ENCODE results near the gene ZC3H13. TPM values are rescaled to one million over a fixed set of nuclear protein-coding genes. Genes with fewer than 3 reads are reported as not detected.

The ZC3H13 gene
- polyA plus RNA-seq, 6 donors from 2014 or later, result 20.3 to 42.2 (median 29.0) TPM

DNA sequence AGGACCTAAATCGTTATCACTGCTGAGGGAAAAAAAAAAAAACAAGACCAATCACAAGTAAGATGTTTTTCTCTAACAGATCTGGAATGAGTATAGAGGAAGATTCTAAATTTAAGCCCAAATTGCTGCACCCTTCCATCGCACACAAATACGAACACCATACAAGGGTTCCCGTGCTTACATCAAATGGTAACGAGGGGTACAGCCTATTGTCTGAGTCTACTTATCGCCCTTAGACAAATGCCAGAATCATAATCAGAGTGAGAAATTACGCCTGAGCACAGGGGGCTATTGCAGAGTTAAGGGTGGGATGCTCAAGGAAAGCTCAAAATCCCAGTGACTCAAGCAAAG is 603 bp downstream of the ZC3H13 start:
- peak overlapping the region; percentile 90 to 99 (median 96) for H3K4me3 Mint-ChIP-seq
- peak overlapping the region; percentile 95 to 99 (median 98) for H3K27ac Mint-ChIP-seq
- H3K27me3 Mint-ChIP-seq, result peaks cover 11 to 12% (median 11%) of the 10 kb centered on the region in 3 donors
- H3K4me1 Mint-ChIP-seq, result peaks cover 21 to 43% (median 26%) of the 10 kb centered on the region in 3 donors
- ATAC-seq (ENCODE audit: low read depth in 2 of 2), result peak; percentile 7 to 18
- peaks cover 0 to 4% of the 10 kb centered on the region in 2 donors for H3K36me3 Mint-ChIP-seq
- H3K9me3 Mint-ChIP-seq, result no peaks in the 10 kb centered on the region
- no peak for DNase-seq

DNA sequence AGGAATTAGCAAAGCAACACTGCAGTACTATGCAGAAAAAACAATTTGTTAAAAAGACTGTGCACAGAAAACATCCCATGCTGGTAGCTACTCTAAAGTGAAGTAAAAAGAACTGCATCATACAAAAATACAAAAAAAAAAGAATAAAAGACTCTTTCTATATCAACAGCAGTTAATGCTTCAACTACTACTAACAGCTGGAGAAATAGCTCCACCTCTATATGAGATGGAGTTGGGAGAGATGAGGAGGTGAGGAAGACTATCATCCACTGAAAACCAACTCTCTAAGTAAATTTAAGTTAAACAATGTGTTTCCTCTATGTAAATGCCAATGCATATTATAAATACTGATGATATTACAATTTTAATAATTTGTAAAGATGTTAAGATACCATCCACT is 1.8 kb downstream of the ZC3H13 start:
- Mint-ChIP-seq H3K9me3 (no peaks in the 10 kb centered on the region), H3K4me1 (peaks cover 21 to 43% (median 26%) of the 10 kb centered on the region in 3 donors), H3K27ac (peak overlapping the region in 1 of 6 donors; percentile 83), H3K4me3 (peak overlapping the region in 4 of 8 donors; percentile 6 to 90 (median 18)), H3K27me3 (peaks cover 0 to 3% (median 0%) of the 10 kb centered on the region in 3 donors), H3K36me3 (no peaks in the 10 kb centered on the region)
- DNase-seq (no peak), ATAC-seq (ENCODE audit: low read depth in 2 of 2) (no peak)

DNA sequence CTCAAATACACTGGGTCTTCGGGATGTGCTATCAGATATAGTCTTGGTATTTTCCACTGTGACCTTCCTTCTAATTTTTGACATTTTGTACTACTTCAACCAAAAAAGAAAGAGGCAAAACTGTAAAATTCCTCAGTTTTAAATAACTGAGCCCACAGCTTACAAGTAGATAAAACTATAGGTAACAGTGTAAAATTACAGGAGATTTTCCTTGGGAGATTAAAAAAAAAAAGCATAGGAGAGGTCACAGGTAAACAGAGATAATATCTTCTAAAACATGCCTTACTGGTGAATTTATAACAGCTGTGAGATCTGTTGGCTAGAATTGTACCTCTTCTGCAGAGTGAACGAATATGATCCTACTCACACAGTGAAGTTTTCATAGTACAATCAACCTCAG is 7.1 kb downstream of the ZC3H13 start:
- H3K27ac Mint-ChIP-seq, result no peak overlapping the region
- no peak overlapping the region for H3K4me3 Mint-ChIP-seq
- no peak for ATAC-seq (ENCODE audit: low read depth in 2 of 2)
- no peaks in the 10 kb centered on the region for H3K9me3 Mint-ChIP-seq
- H3K4me1 Mint-ChIP-seq, result peaks cover 10 to 24% (median 12%) of the 10 kb centered on the region in 3 donors
- H3K36me3 Mint-ChIP-seq, result no peaks in the 10 kb centered on the region
- DNase-seq, result no peak
- H3K27me3 Mint-ChIP-seq, result no peaks in the 10 kb centered on the region

- no peak for ATAC-seq (ENCODE audit: low read depth in 2 of 2)
- Mint-ChIP-seq H3K27me3 (no peaks in the 10 kb centered on the region), H3K9me3 (no peaks in the 10 kb centered on the region), H3K4me3 (no peak overlapping the region), H3K36me3 (no peaks in the 10 kb centered on the region), H3K4me1 (peaks cover 7 to 12% (median 11%) of the 10 kb centered on the region in 3 donors), H3K27ac (no peak overlapping the region)
- no peak for DNase-seq
These were observed 8.9 kb downstream of the ZC3H13 start for GRCh38 chr13:46043647-46044046.

DNA sequence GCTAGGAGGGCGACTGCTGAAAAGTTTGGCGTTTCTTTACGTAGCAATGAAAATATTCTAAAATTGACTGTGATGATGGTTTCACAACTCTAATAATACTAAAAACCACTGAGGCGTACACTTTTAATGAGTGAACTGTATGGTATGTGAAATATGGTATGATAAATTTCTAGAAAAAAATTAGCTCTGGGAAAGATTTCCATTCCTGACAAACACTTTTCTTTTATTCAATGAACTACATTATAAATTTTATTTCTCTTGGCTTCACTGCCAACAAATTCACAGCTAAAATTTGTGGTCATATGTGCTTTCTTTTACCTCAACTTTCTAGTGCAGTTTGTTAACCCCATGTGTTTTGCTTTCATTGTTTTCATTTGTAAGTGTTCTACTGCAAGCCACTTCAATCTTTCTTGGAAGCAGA is 11.1 kb downstream of the ZC3H13 start:
- no peak overlapping the region for H3K4me3 Mint-ChIP-seq
- no peaks in the 10 kb centered on the region for H3K27me3 Mint-ChIP-seq
- DNase-seq (no peak), ATAC-seq (ENCODE audit: low read depth in 2 of 2) (no peak)
- H3K4me1 Mint-ChIP-seq, result peaks cover 6 to 10% (median 7%) of the 10 kb centered on the region in 3 donors
- H3K36me3 Mint-ChIP-seq, result peaks cover 8 to 9% of the 10 kb centered on the region in 2 donors
- no peaks in the 10 kb centered on the region for H3K9me3 Mint-ChIP-seq
- no peak overlapping the region for H3K27ac Mint-ChIP-seq

- H3K4me1 Mint-ChIP-seq, result peaks cover 6 to 10% (median 7%) of the 10 kb centered on the region in 3 donors
- H3K4me3 Mint-ChIP-seq, result no peak overlapping the region
- no peak for DNase-seq
- H3K9me3 Mint-ChIP-seq, result no peaks in the 10 kb centered on the region
- H3K27me3 Mint-ChIP-seq, result no peaks in the 10 kb centered on the region
- peak overlapping the region in 1 of 6 donors; percentile 53 for H3K27ac Mint-ChIP-seq
- H3K36me3 Mint-ChIP-seq, result peaks cover 14 to 15% of the 10 kb centered on the region in 2 donors
- no peak for ATAC-seq (ENCODE audit: low read depth in 2 of 2)
These were observed 11.8 kb downstream of the ZC3H13 start for GRCh38 chr13:46040763-46041162.

DNA sequence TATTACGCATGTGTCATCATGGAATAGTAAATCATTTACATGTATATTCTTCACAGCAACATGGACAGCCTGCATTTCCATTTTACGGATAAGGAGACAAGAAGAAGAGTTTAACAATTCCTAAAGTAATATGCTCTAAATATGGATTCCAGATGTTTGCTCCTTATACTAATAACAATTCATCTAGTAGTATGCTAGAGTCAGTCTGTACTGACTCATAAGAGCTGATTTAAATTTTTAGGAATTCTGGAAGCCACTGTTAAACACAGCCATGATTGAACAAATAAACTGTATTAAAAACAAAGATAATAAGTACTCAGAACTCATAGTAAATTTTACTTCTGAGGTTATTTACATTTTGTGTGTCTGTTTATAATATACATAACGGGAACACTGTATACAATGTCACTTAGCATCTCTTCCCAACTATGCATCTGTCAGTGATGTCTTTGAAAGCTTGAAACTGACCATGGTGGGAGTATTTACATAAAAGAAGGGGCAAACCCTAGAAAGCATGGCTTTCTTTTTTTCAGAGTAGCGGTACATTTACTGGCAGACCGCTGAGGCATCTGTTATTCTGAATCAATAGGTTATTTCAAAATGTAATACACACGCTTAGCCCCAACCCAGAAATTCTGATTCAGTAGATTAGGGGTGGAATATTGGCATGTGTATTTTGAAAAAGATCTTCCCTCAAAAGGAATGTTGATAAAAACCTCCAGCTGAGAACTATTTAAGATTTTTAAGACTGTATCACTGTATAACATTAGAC is 12.9 kb downstream of the ZC3H13 start:
- ATAC-seq (ENCODE audit: low read depth in 2 of 2) (no peak), DNase-seq (no peak)
- Mint-ChIP-seq H3K27ac (no peak overlapping the region), H3K9me3 (no peaks in the 10 kb centered on the region), H3K27me3 (no peaks in the 10 kb centered on the region), H3K4me1 (peaks cover 3 to 6% (median 6%) of the 10 kb centered on the region in 3 donors), H3K36me3 (peaks cover 23% of the 10 kb centered on the region in 2 donors), H3K4me3 (no peak overlapping the region)

GRCh38 chr13:46038296-46038695 is 14.2 kb downstream of the ZC3H13 start:
- Mint-ChIP-seq H3K9me3 (no peaks in the 10 kb centered on the region), H3K27ac (peak overlapping the region in 2 of 6 donors; percentile 21 to 70), H3K36me3 (peaks cover 33 to 35% of the 10 kb centered on the region in 2 donors), H3K27me3 (no peaks in the 10 kb centered on the region), H3K4me1 (peaks cover 3 to 6% (median 6%) of the 10 kb centered on the region in 3 donors), H3K4me3 (no peak overlapping the region)
- ATAC-seq (ENCODE audit: low read depth in 2 of 2), result no peak
- no peak for DNase-seq

DNA sequence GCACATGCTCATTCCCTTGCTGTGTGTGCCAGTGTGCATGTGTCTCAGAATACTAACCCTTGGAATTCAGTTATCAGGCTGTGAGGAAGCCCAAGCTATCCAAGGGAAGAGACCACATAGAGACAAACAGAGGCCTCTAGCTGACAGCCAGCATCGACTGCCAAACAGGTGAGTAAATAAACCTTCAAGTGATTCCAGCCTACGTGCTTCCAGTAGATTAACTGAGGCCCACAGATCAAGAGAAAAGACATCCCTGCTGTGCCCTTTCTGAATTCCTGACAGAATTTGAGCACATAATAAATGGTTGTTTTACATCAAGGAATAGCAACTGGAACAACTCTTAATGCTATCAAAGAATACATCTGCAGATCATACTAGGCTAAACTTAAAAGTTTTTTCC is 17.5 kb downstream of the ZC3H13 start:
- Mint-ChIP-seq H3K4me3 (no peak overlapping the region), H3K9me3 (peaks cover 0 to 13% (median 4%) of the 10 kb centered on the region in 7 donors), H3K27ac (no peak overlapping the region), H3K27me3 (no peaks in the 10 kb centered on the region), H3K4me1 (peaks cover 6% of the 10 kb centered on the region in 3 donors), H3K36me3 (peaks cover 52 to 60% of the 10 kb centered on the region in 2 donors)
- DNase-seq (no peak), ATAC-seq (ENCODE audit: low read depth in 2 of 2) (no peak)

DNA sequence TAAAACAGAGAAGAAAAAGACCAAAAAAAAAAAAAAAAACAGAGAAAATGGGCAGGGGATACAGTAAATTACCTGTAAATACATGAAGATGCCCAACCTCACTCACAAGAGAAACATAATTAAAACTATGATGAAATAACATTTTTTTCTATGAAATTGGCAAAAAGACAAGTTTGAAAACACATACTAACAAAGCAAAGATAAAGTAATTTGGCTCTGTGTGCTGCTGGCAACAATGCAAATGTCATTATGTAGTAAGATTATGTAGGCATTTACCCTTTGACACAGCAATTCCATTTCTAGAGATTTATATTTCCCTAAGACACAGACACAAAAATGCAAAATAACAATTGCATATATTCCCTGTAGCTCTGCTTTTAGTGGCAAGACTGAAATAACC is 20.2 kb downstream of the ZC3H13 start:
- no peak for ATAC-seq (ENCODE audit: low read depth in 2 of 2)
- Mint-ChIP-seq H3K4me1 (peaks cover 4 to 6% (median 4%) of the 10 kb centered on the region in 3 donors), H3K4me3 (no peak overlapping the region), H3K9me3 (peaks cover 0 to 26% (median 10%) of the 10 kb centered on the region in 7 donors), H3K27ac (no peak overlapping the region), H3K27me3 (no peaks in the 10 kb centered on the region), H3K36me3 (peaks cover 47 to 72% of the 10 kb centered on the region in 2 donors)
- no peak for DNase-seq

DNA sequence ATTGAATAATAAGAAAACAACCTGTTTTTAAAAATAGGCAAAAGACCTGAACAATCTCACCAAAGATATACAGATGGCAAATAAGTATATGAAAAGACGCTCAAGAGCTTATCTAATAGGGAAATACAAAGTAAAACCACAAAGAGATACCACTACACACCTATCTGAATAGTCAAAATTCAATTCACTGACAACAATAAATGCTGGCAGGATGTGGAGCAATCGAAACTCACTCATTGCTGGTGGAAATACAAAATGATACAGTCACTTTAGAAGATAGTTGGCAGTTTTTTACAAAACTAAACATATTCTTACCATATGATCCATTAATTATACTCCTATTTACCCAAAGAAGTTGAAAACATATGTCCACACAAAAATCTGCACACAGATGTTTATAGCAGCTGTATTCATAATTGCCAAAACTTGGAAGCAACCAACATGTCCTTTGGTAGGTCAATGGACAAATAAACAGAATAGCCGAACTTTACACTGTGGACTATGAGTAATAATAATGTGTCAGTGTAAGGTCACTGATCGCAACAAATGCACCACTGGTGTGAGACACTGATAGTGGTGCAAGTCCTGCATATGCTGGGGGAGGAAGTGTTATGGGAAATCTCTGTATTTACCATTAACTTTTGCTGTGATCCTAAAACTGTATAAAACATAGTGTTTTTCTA is 20.8 kb downstream of the ZC3H13 start:
- Mint-ChIP-seq H3K27me3 (no peaks in the 10 kb centered on the region), H3K27ac (peak overlapping the region in 1 of 6 donors; percentile 36), H3K9me3 (peaks cover 0 to 26% (median 10%) of the 10 kb centered on the region in 7 donors), H3K4me3 (no peak overlapping the region), H3K4me1 (peaks cover 2 to 6% (median 5%) of the 10 kb centered on the region in 3 donors), H3K36me3 (peaks cover 47 to 74% of the 10 kb centered on the region in 2 donors)
- DNase-seq (no peak), ATAC-seq (ENCODE audit: low read depth in 2 of 2) (no peak)

DNA sequence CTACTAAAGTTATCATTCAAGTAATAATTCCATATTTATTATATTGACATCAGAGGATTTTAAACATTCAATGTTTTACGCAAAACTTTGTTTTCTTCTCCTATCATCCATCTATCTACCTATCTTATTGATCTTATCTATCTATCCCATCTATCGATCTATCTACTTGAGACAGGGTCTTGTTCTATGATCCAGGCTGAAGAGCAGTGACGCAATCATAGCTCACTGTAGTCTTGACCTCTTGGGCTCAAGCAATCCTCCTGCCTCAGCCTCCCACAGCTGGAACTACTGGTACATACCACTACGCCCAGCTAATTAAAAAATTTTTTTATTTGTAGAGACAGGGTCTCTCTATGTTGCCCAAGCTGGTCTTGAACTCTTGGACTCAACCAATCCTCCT is 27.4 kb downstream of the ZC3H13 start:
- Mint-ChIP-seq H3K9me3 (peaks cover 0 to 14% (median 7%) of the 10 kb centered on the region in 7 donors), H3K27ac (peak overlapping the region in 1 of 6 donors; percentile 46), H3K4me1 (peaks cover 2 to 8% (median 6%) of the 10 kb centered on the region in 3 donors), H3K27me3 (no peaks in the 10 kb centered on the region), H3K36me3 (peaks cover 4 to 34% of the 10 kb centered on the region in 2 donors), H3K4me3 (no peak overlapping the region)
- ATAC-seq (ENCODE audit: low read depth in 2 of 2) (no peak), DNase-seq (no peak)

DNA sequence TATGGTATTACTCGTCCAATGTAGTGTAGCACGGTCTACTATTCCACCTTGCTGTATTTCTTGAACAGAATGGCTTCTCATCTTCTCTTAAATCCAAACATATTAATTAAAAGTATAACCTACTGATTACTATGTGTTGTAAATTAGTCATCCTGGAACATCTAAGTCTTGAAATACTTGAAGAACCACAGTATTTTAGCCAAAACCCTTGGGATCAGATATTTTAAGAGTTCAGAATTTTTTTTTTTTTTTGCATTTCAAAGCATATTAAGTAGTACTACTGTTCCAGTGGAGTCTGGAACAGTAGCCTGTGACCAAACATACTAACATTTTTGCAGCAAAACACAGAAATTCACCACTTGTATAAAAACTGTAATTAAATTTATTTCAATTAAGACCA is 30.1 kb downstream of the ZC3H13 start:
- DNase-seq (no peak), ATAC-seq (ENCODE audit: low read depth in 2 of 2) (no peak)
- Mint-ChIP-seq H3K27me3 (no peaks in the 10 kb centered on the region), H3K9me3 (peaks cover 0 to under 1% (median 0%) of the 10 kb centered on the region in 7 donors), H3K4me3 (no peak overlapping the region), H3K36me3 (peaks cover 9 to 24% of the 10 kb centered on the region in 2 donors), H3K27ac (no peak overlapping the region), H3K4me1 (peaks cover 1 to 9% (median 2%) of the 10 kb centered on the region in 3 donors)

DNA sequence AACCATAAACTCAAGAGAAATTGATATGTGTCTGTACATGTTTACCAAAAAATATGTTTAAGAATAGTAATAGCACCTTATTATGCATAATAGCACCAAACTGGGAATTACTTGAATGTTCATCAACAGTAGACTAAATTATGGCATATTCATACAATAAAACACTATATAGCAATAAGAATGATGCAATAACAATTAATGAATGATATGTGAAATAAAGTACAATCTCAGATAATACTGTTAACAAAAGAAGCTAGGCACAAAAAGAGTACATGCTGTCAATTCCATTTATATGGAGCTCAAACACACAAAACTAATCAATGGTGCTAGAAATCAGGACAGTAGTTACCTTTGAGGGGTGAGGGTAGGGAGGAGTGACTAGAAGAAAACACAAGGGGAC is 36.3 kb downstream of the ZC3H13 start:
- Mint-ChIP-seq H3K27me3 (no peaks in the 10 kb centered on the region), H3K27ac (no peak overlapping the region), H3K36me3 (peaks cover 20 to 36% of the 10 kb centered on the region in 2 donors), H3K9me3 (no peaks in the 10 kb centered on the region), H3K4me1 (peaks cover 0 to 8% (median 0%) of the 10 kb centered on the region in 3 donors), H3K4me3 (no peak overlapping the region)
- no peak for DNase-seq
- ATAC-seq (ENCODE audit: low read depth in 2 of 2), result no peak

Measured in naive B cell (primary cell).